ENCODE data around the gene DOCK10.

The DOCK10 gene

GRCh38 chr2:224803930-224804329, 238.3 kb downstream of the DOCK10 start:
- no peak overlapping the region for H3K4me3 Mint-ChIP-seq
- peaks cover 67% of the 10 kb centered on the region for H3K36me3 Mint-ChIP-seq (ENCODE audit: low read depth)
- H3K27me3 Mint-ChIP-seq = no peaks in the 10 kb centered on the region
- no peaks in the 10 kb centered on the region for H3K4me1 Mint-ChIP-seq
- ATAC-seq (no peak), DNase-seq (no peak)
- no peaks in the 10 kb centered on the region for H3K9me3 Mint-ChIP-seq
- H3K27ac Mint-ChIP-seq = peak overlapping the region; percentile 41

DNA sequence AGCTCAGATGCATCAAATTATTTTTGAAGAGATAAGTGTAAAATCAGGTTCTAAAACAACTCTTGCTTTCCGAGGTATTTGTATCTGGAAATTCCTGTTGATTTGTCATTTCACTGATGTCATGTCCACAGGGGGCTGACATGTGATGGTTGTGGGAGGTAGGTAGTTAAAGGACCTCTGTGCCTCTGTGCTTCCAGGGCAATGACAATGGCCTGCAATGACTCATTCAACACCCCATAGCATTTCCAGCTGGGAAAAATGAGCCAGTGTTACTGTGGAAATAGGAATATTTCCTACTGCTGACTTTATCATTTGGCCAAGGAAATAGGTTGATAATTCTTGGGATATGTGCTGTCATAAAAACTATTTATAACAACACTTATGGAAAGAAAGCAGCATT, 239.9 kb downstream of the DOCK10 start:
- Mint-ChIP-seq H3K9me3 (no peaks in the 10 kb centered on the region), H3K4me3 (no peak overlapping the region), H3K4me1 (peaks cover 2% of the 10 kb centered on the region), H3K27me3 (no peaks in the 10 kb centered on the region), H3K36me3 (ENCODE audit: low read depth) (peaks cover 63% of the 10 kb centered on the region), H3K27ac (no peak overlapping the region)
- ATAC-seq = no peak
- no peak for DNase-seq

DNA sequence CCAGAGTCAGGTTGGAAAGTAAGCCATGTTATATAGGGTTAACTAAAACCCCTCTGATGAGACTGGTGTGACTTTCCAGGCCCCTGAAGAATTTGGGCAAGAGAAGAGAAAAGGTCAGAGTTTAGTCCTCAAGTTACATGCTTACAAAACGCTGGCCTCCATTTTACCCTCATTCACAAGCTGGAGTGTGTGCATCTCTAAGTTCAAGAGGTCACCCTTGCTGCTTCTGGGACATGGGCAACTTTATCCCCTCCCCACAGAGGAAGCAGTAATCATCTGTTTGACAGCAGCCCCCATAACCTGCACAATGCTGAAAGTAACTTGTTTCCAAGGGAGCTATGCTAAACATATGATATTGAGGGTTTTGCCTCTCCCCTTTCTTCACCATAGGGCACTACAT, 240.9 kb downstream of the DOCK10 start:
- H3K9me3 Mint-ChIP-seq = no peaks in the 10 kb centered on the region
- peak overlapping the region; percentile 22 for H3K27ac Mint-ChIP-seq
- H3K36me3 Mint-ChIP-seq (ENCODE audit: low read depth) = peaks cover 66% of the 10 kb centered on the region

GRCh38 chr2:224799691-224800090, 242.6 kb downstream of the DOCK10 start:
- Mint-ChIP-seq H3K27ac (no peak overlapping the region), H3K4me1 (peaks cover 2% of the 10 kb centered on the region), H3K9me3 (no peaks in the 10 kb centered on the region), H3K36me3 (ENCODE audit: low read depth) (peaks cover 66% of the 10 kb centered on the region), H3K27me3 (no peaks in the 10 kb centered on the region), H3K4me3 (no peak overlapping the region)
- DNase-seq = no peak
- ATAC-seq = no peak

More for the DNA sequence above, 240.9 kb downstream of the DOCK10 start:
- H3K27me3 Mint-ChIP-seq = no peaks in the 10 kb centered on the region
- H3K4me3 Mint-ChIP-seq = no peak overlapping the region
- peaks cover 2% of the 10 kb centered on the region for H3K4me1 Mint-ChIP-seq
- DNase-seq = no peak
- ATAC-seq = no peak

DNA sequence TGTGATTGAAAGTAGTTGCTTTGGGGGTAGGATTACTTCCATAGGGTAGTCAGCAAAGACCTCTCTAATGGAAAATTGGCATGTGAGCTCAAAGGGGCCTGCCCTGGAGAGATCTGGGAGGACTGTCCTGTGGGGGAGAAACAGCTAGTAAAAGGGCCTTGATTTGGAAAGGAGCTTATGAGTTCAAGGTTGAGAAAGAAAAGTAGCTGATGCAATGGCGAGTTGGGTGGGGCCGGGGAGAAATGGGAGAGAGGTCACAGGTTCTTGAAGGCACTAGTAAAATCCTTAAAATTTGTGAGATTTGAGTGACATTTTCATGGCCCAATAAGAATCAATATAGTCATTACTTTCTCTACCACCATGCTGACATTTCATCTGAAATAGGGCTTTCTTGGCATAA, 244.1 kb downstream of the DOCK10 start:
- Mint-ChIP-seq H3K4me3 (no peak overlapping the region), H3K36me3 (ENCODE audit: low read depth) (peaks cover 74% of the 10 kb centered on the region), H3K9me3 (no peaks in the 10 kb centered on the region), H3K4me1 (peaks cover 2% of the 10 kb centered on the region), H3K27me3 (no peaks in the 10 kb centered on the region), H3K27ac (peak overlapping the region; percentile 79)
- ATAC-seq = no peak
- DNase-seq = no peak

DNA sequence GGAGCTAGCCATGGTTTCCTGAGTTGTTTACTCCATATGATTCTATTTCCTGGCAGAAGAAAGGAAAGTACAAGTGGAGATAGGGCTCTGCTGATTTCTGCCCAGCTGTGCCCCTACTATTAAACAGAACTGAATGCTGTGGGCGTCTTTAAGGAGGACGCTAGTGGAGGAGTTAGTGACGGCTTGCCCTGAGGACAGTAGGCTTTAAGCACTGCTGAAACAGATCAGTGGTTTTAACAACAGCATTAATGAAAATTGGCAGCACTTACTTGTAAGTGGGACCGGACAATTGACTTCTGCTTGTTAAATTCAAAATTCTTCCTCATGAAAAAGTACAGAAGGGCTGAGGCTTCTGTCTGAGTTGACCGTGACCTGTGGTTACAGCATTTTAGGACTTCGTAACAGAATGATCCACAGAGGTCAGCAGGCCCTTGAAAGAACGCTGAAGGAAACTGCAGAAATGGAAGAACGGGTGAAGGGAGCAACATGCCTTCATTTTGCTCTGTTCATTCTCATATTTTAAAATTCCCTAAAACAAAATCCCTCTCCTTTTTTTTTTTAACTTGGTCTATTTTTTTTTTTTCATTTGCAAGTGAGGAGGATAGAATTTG, 245.5 kb downstream of the DOCK10 start:
- no peak for ATAC-seq
- Mint-ChIP-seq H3K4me1 (peaks cover 2% of the 10 kb centered on the region), H3K9me3 (no peaks in the 10 kb centered on the region), H3K36me3 (ENCODE audit: low read depth) (peaks cover 68% of the 10 kb centered on the region), H3K27ac (no peak overlapping the region), H3K27me3 (no peaks in the 10 kb centered on the region), H3K4me3 (no peak overlapping the region)
- no peak for DNase-seq

DNA sequence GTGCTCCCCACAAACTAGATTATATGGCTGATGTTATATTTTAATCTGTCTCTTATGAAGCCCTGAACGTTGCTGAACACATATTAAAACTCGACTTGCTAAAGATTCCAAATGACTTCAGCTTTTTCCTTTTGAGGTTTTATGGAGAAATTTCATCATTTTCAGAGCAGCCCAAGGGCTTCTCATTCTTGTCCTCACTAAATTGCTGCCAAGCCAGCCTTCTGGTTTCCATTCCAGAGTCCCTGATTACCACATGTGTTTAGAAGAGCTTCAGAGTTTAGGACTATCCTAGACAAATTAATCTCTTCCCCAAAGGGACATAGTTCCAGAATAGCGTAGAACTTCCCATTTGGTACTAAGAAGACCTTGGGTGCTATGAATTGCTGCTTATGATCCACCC, 248.3 kb downstream of the DOCK10 start:
- no peak for ATAC-seq
- Mint-ChIP-seq H3K4me1 (peaks cover 2% of the 10 kb centered on the region), H3K27ac (peak overlapping the region; percentile 43), H3K9me3 (no peaks in the 10 kb centered on the region), H3K27me3 (no peaks in the 10 kb centered on the region), H3K4me3 (no peak overlapping the region), H3K36me3 (ENCODE audit: low read depth) (peaks cover 68% of the 10 kb centered on the region)
- DNase-seq = no peak

DNA sequence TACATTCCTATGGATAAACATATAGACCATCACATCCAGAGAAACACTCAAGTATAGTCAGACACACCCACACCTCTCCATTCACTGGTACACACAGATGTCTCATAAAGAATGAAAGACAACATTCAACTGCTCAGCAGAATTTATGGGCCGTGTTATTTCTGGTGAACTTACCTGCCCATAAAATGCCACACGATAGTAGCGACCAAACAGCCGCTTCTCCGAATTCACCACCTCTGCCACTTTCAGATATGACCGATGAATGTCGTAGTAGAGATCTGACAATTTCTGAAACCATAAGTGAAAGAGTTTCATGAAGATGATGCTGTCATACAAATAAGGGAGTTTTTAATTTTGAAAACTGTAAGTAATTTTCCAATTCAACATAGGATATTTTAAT, 255.4 kb downstream of the DOCK10 start:
- Mint-ChIP-seq H3K36me3 (ENCODE audit: low read depth) (peaks cover 57% of the 10 kb centered on the region), H3K9me3 (no peaks in the 10 kb centered on the region), H3K4me1 (peaks cover 11% of the 10 kb centered on the region), H3K27me3 (no peaks in the 10 kb centered on the region), H3K27ac (peak overlapping the region; percentile 69), H3K4me3 (no peak overlapping the region)
- no peak for DNase-seq
- ATAC-seq = no peak

GRCh38 chr2:224781400-224781799, 260.9 kb downstream of the DOCK10 start:
- ATAC-seq (no peak), DNase-seq (no peak)
- H3K27me3 Mint-ChIP-seq = no peaks in the 10 kb centered on the region
- H3K27ac Mint-ChIP-seq = no peak overlapping the region
- peaks cover 44% of the 10 kb centered on the region for H3K36me3 Mint-ChIP-seq (ENCODE audit: low read depth)
- H3K4me3 Mint-ChIP-seq = no peak overlapping the region
- H3K9me3 Mint-ChIP-seq = no peaks in the 10 kb centered on the region
- peaks cover 3% of the 10 kb centered on the region for H3K4me1 Mint-ChIP-seq

- Mint-ChIP-seq H3K27ac (peak overlapping the region; percentile 61), H3K9me3 (no peaks in the 10 kb centered on the region), H3K36me3 (ENCODE audit: low read depth) (peaks cover 43% of the 10 kb centered on the region), H3K4me3 (no peak overlapping the region), H3K4me1 (peaks cover 3% of the 10 kb centered on the region), H3K27me3 (no peaks in the 10 kb centered on the region)
- no peak for DNase-seq
- no peak for ATAC-seq
Observed at GRCh38 chr2:224780823-224781222, 261.4 kb downstream of the DOCK10 start.

GRCh38 chr2:224780106-224780505, 262.2 kb downstream of the DOCK10 start:
- Mint-ChIP-seq H3K4me3 (no peak overlapping the region), H3K36me3 (ENCODE audit: low read depth) (peaks cover 42% of the 10 kb centered on the region), H3K9me3 (no peaks in the 10 kb centered on the region), H3K4me1 (peaks cover 3% of the 10 kb centered on the region), H3K27ac (no peak overlapping the region), H3K27me3 (no peaks in the 10 kb centered on the region)
- ATAC-seq = no peak
- DNase-seq = no peak

DNA sequence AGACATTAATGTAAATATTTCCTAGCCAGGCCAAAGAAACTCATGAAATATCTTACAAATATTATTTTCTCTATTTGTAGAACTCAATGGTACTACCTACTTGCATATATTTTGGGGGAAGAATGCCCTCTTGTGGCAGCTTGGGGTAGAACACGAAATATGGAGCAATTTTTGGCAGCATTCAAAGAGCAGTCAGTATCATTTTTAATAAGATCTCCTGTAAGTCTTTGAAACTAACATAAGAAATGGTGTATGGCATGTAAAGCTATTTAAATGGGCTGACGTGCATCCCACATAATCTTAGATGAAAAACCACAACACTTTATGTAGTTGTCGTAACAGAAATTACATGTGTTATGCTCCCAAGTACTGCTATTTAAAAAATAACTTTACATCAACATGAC, 263.8 kb downstream of the DOCK10 start:
- Mint-ChIP-seq H3K4me1 (peaks cover 3% of the 10 kb centered on the region), H3K27ac (no peak overlapping the region), H3K27me3 (no peaks in the 10 kb centered on the region), H3K4me3 (no peak overlapping the region), H3K9me3 (no peaks in the 10 kb centered on the region), H3K36me3 (ENCODE audit: low read depth) (peaks cover 43% of the 10 kb centered on the region)
- peak; percentile 59 for DNase-seq
- peak; percentile 53 for ATAC-seq

DNA sequence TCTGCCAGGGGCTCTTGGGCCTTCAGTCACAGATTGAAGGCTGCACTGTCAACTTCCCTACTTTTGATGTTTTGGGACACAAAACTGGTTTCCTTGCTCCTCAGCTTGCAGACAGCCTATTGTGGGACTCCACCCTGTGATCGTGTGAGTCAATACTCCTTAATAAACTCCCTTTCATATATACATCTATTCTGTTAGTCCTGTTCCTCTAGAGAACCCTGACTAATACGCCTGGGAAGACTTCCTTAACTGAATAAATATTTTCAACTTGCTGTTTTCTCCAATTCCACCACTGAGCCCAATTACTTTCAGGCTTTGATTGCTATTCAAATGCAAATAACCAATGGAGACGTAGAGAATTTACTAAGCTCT, 264.7 kb downstream of the DOCK10 start:
- Mint-ChIP-seq H3K36me3 (ENCODE audit: low read depth) (peaks cover 45% of the 10 kb centered on the region), H3K4me3 (no peak overlapping the region), H3K4me1 (peaks cover 3% of the 10 kb centered on the region), H3K27ac (no peak overlapping the region), H3K9me3 (no peaks in the 10 kb centered on the region), H3K27me3 (no peaks in the 10 kb centered on the region)
- no peak for DNase-seq
- ATAC-seq = no peak

GRCh38 chr2:224776795-224777558, 265.3 kb downstream of the DOCK10 start:
- H3K4me1 Mint-ChIP-seq = peaks cover 3% of the 10 kb centered on the region
- H3K36me3 Mint-ChIP-seq (ENCODE audit: low read depth) = peaks cover 47% of the 10 kb centered on the region
- H3K4me3 Mint-ChIP-seq = no peak overlapping the region
- no peak overlapping the region for H3K27ac Mint-ChIP-seq
- DNase-seq (no peak), ATAC-seq (no peak)
- no peaks in the 10 kb centered on the region for H3K9me3 Mint-ChIP-seq
- H3K27me3 Mint-ChIP-seq = no peaks in the 10 kb centered on the region

DNA sequence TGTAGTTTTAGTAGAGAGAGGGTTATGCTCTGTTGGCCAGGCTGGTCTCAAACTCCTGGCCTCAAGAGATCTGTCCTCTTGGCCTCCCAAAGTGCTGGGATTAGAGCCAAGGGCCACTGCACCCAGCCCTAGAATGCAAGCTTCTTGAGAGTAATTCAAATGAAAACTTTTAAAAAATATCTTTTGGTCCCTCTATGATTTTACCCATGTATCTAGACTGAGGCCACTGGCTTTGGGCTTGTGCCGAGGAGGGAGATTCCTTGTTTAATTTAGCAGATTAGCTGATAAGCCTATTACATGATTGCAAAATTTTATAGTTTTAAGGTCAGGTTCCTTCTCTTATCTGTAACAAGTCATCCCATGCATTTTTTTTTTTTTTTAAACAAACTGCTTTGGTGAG, 266.6 kb downstream of the DOCK10 start:
- ATAC-seq = no peak
- H3K9me3 Mint-ChIP-seq = no peaks in the 10 kb centered on the region
- H3K4me1 Mint-ChIP-seq = peaks cover 3% of the 10 kb centered on the region
- H3K27ac Mint-ChIP-seq = no peak overlapping the region
- H3K4me3 Mint-ChIP-seq = no peak overlapping the region
- DNase-seq = no peak
- H3K36me3 Mint-ChIP-seq (ENCODE audit: low read depth) = peaks cover 51% of the 10 kb centered on the region
- H3K27me3 Mint-ChIP-seq = no peaks in the 10 kb centered on the region
